Activated T-helper 2 cell treated with anti-CD3 and anti-CD28 coated beads, Interferon-gamma antibody, Interleukin-2, Interleukin-4, amounts not matched to agents 10 μg/mL and 5 μg/mL and 100 μg/mL, durations not matched to agents 14 hours and 24 hours and 36 hours (primary cell): ENCODE results near the gene MEST. TPM values are rescaled to one million over a fixed set of nuclear protein-coding genes. Genes with fewer than 3 reads are reported as not detected.
"Not testable (repeated sequence)": the region's sequence is repeated elsewhere in the genome, so short reads cannot be mapped to it uniquely, and the experiment has no call there.

Experiments used
- DNase-seq: peaks from one replicate; pipeline ENCODE4 v3.0.0; 2021; ENCODE audit warnings: low spot score
- H3K27ac Mint-ChIP-seq: one replicate; pipeline ENCODE4 v1.8.0; 2021; ENCODE audit warnings: mixed read lengths
- H3K27me3 Mint-ChIP-seq: one replicate; pipeline ENCODE4 v1.8.0; 2021; ENCODE audit warnings: low read depth, mixed read lengths
- H3K36me3 Mint-ChIP-seq: one replicate; pipeline ENCODE4 v1.8.0; 2021; ENCODE audit warnings: low read depth, mixed read lengths
- H3K4me1 Mint-ChIP-seq: one replicate; pipeline ENCODE4 v1.8.0; 2021; ENCODE audit warnings: low read depth, mixed read lengths
- H3K4me3 Mint-ChIP-seq: one replicate; pipeline ENCODE4 v1.8.0; 2021; ENCODE audit warnings: low read depth, mild to moderate bottlenecking, moderate library complexity, mixed read lengths
- H3K9me3 Mint-ChIP-seq: one replicate; pipeline ENCODE4 v1.8.0; 2021; ENCODE audit warnings: mixed read lengths
- intact Hi-C: fragments of 100-400 bp; cut with micrococcal nuclease; formaldehyde crosslinking; loops from one replicate; pipeline ENCODE4 v1.15.1; 2023
- total RNA-seq: library from RNA; stranded (reverse); gene quantifications from 2 replicates; pipeline ENCODE4 v1.2.3, GENCODE V29; 2022

Gene MEST
- total RNA-seq, 1 donor from 2014 or later, result 3.1 TPM

GRCh38 chr7:130512038-130512437, 20.2 kb downstream of the MEST start:
- H3K27me3 Mint-ChIP-seq, H3K27ac Mint-ChIP-seq, DNase-seq, H3K9me3 Mint-ChIP-seq, H3K4me3 Mint-ChIP-seq, H3K4me1 Mint-ChIP-seq, H3K36me3 Mint-ChIP-seq, intact Hi-C loops: not testable (repeated sequence)

- intact Hi-C loops, result no loop called here
- Mint-ChIP-seq H3K27me3 (no peaks in the 10 kb centered on the region), H3K4me3 (no peak overlapping the region), H3K27ac (no peak overlapping the region), H3K4me1 (no peaks in the 10 kb centered on the region), H3K36me3 (no peaks in the 10 kb centered on the region), H3K9me3 (no peaks in the 10 kb centered on the region)
- DNase-seq, result no peak
These were observed 21.6 kb downstream of the MEST start for GRCh38 chr7:130513447-130513846.

GRCh38 chr7:130515315-130516040, 23.6 kb downstream of the MEST start:
- no peak overlapping the region for H3K27ac Mint-ChIP-seq
- intact Hi-C loops, result no loop called here
- no peaks in the 10 kb centered on the region for H3K9me3 Mint-ChIP-seq
- H3K36me3 Mint-ChIP-seq, result no peaks in the 10 kb centered on the region
- H3K4me3 Mint-ChIP-seq, result no peak overlapping the region
- no peaks in the 10 kb centered on the region for H3K4me1 Mint-ChIP-seq
- DNase-seq, result no peak
- no peaks in the 10 kb centered on the region for H3K27me3 Mint-ChIP-seq

GRCh38 chr7:130521258-130521951, 29.5 kb downstream of the MEST start:
- Mint-ChIP-seq H3K4me3 (no peak overlapping the region), H3K27ac (no peak overlapping the region), H3K27me3 (no peaks in the 10 kb centered on the region), H3K9me3 (no peaks in the 10 kb centered on the region), H3K4me1 (no peaks in the 10 kb centered on the region), H3K36me3 (no peaks in the 10 kb centered on the region)
- intact Hi-C loops, result no loop called here
- no peak for DNase-seq

- H3K36me3 Mint-ChIP-seq, H3K9me3 Mint-ChIP-seq, intact Hi-C loops, H3K4me3 Mint-ChIP-seq, DNase-seq, H3K4me1 Mint-ChIP-seq, H3K27me3 Mint-ChIP-seq, H3K27ac Mint-ChIP-seq: not testable (repeated sequence)
These were observed 31.7 kb downstream of the MEST start for GRCh38 chr7:130523519-130524125.

- DNase-seq, result no peak
- Mint-ChIP-seq H3K27ac (no peak overlapping the region), H3K27me3 (no peaks in the 10 kb centered on the region), H3K36me3 (no peaks in the 10 kb centered on the region), H3K9me3 (no peaks in the 10 kb centered on the region), H3K4me1 (peaks cover 1% of the 10 kb centered on the region), H3K4me3 (no peak overlapping the region)
- intact Hi-C loops, result no loop called here
These were observed 32.7 kb downstream of the MEST start for GRCh38 chr7:130524628-130525027.

- intact Hi-C loops, H3K4me1 Mint-ChIP-seq, H3K27ac Mint-ChIP-seq, H3K27me3 Mint-ChIP-seq, H3K4me3 Mint-ChIP-seq, H3K9me3 Mint-ChIP-seq, DNase-seq, H3K36me3 Mint-ChIP-seq: not testable (repeated sequence)
These were observed 36.0 kb downstream of the MEST start for GRCh38 chr7:130527752-130528355.

GRCh38 chr7:130529417-130529816, 37.5 kb downstream of the MEST start:
- no peaks in the 10 kb centered on the region for H3K9me3 Mint-ChIP-seq
- no peaks in the 10 kb centered on the region for H3K36me3 Mint-ChIP-seq
- intact Hi-C loops, result no loop called here
- no peak overlapping the region for H3K4me3 Mint-ChIP-seq
- no peak for DNase-seq
- peaks cover 1% of the 10 kb centered on the region for H3K4me1 Mint-ChIP-seq
- H3K27me3 Mint-ChIP-seq, result no peaks in the 10 kb centered on the region
- no peak overlapping the region for H3K27ac Mint-ChIP-seq

- H3K4me1 Mint-ChIP-seq, H3K36me3 Mint-ChIP-seq, DNase-seq, intact Hi-C loops, H3K4me3 Mint-ChIP-seq, H3K27ac Mint-ChIP-seq, H3K27me3 Mint-ChIP-seq, H3K9me3 Mint-ChIP-seq: not testable (repeated sequence)
These were observed 46.0 kb downstream of the MEST start for GRCh38 chr7:130537894-130538293.

GRCh38 chr7:130541287-130541686, 49.4 kb downstream of the MEST start:
- H3K36me3 Mint-ChIP-seq, H3K4me3 Mint-ChIP-seq, H3K27me3 Mint-ChIP-seq, H3K27ac Mint-ChIP-seq, H3K9me3 Mint-ChIP-seq, DNase-seq, intact Hi-C loops, H3K4me1 Mint-ChIP-seq: not testable (repeated sequence)

GRCh38 chr7:130542297-130542696, 50.4 kb downstream of the MEST start:
- H3K9me3 Mint-ChIP-seq, H3K4me3 Mint-ChIP-seq, H3K27ac Mint-ChIP-seq, intact Hi-C loops, H3K4me1 Mint-ChIP-seq, DNase-seq, H3K36me3 Mint-ChIP-seq, H3K27me3 Mint-ChIP-seq: not testable (repeated sequence)

- Mint-ChIP-seq H3K4me3 (no peak overlapping the region), H3K4me1 (peaks cover 2% of the 10 kb centered on the region)
These were observed 51.7 kb downstream of the MEST start for GRCh38 chr7:130543487-130544010.

GRCh38 chr7:130544356-130544755, 52.5 kb downstream of the MEST start:
- Mint-ChIP-seq H3K36me3 (peaks cover 13% of the 10 kb centered on the region), H3K4me1 (peaks cover 2% of the 10 kb centered on the region), H3K4me3 (no peak overlapping the region), H3K27me3 (no peaks in the 10 kb centered on the region), H3K27ac (no peak overlapping the region), H3K9me3 (no peaks in the 10 kb centered on the region)
- intact Hi-C loops, result no loop called here
- DNase-seq, result no peak

More at GRCh38 chr7:130543487-130544010, 51.7 kb downstream of the MEST start:
- no peaks in the 10 kb centered on the region for H3K27me3 Mint-ChIP-seq
- DNase-seq, result no peak
- intact Hi-C loops, result no loop called here
- peaks cover 9% of the 10 kb centered on the region for H3K36me3 Mint-ChIP-seq
- H3K9me3 Mint-ChIP-seq, result no peaks in the 10 kb centered on the region
- H3K27ac Mint-ChIP-seq, result no peak overlapping the region
